Stimulated activated CD4-positive, alpha-beta T cell treated with anti-CD3 and anti-CD28 coated beads, TNF-alpha, amount 100 ng/mL, for 24 hours (primary cell): ENCODE results near the gene GPC6.

ENCODE experiments used
- DNase-seq, 3 experiments: peaks; one replicate each; pipeline ENCODE4 v3.0.0-alpha.2; 2020; ENCODE audit warnings: low read depth in 3 of 3

Gene GPC6

GRCh38 chr13:94112731-94113130 lies 886.1 kb downstream of the GPC6 start:
- DNase-seq, result no peak

GRCh38 chr13:94113245-94113644 lies 886.6 kb downstream of the GPC6 start:
- DNase-seq, result no peak

- no peak for DNase-seq
Measured at GRCh38 chr13:94114166-94114565, 887.6 kb downstream of the GPC6 start.

GRCh38 chr13:94115054-94115453 lies 888.4 kb downstream of the GPC6 start:
- no peak for DNase-seq

- no peak for DNase-seq
Measured at GRCh38 chr13:94119360-94119936, 892.8 kb downstream of the GPC6 start.

GRCh38 chr13:94120878-94121277 lies 894.3 kb downstream of the GPC6 start:
- DNase-seq, result no peak

GRCh38 chr13:94121686-94122085 lies 895.1 kb downstream of the GPC6 start:
- no peak for DNase-seq

- DNase-seq, result no peak
Measured at GRCh38 chr13:94122300-94122915, 895.8 kb downstream of the GPC6 start.

- DNase-seq, result no peak
Measured at GRCh38 chr13:94123557-94123956, 897.0 kb downstream of the GPC6 start.

GRCh38 chr13:94128430-94128829 lies 901.8 kb downstream of the GPC6 start:
- DNase-seq, result no peak

GRCh38 chr13:94129490-94129894 lies 902.9 kb downstream of the GPC6 start:
- DNase-seq, result no peak

GRCh38 chr13:94138831-94139230 lies 912.2 kb downstream of the GPC6 start:
- no peak for DNase-seq

GRCh38 chr13:94139393-94139995 lies 912.9 kb downstream of the GPC6 start:
- no peak for DNase-seq

GRCh38 chr13:94140027-94140426 lies 913.4 kb downstream of the GPC6 start:
- DNase-seq, result no peak

GRCh38 chr13:94140511-94140910 lies 913.9 kb downstream of the GPC6 start:
- no peak for DNase-seq

GRCh38 chr13:94143624-94144350 lies 917.2 kb downstream of the GPC6 start:
- DNase-seq, result no peak

- DNase-seq, result no peak
Measured at GRCh38 chr13:94145966-94146365, 919.4 kb downstream of the GPC6 start.

- DNase-seq, result no peak
Measured at GRCh38 chr13:94153586-94153985, 927.0 kb downstream of the GPC6 start.

- DNase-seq, result no peak
Measured at GRCh38 chr13:94154367-94154766, 927.8 kb downstream of the GPC6 start.

- DNase-seq, result no peak
Measured at GRCh38 chr13:94157705-94158218, 931.2 kb downstream of the GPC6 start.

- DNase-seq, result no peak
Measured at GRCh38 chr13:94160875-94161274, 934.3 kb downstream of the GPC6 start.

- DNase-seq, result no peak
Measured at GRCh38 chr13:94162289-94162688, 935.7 kb downstream of the GPC6 start.

- no peak for DNase-seq
Measured at GRCh38 chr13:94163535-94163934, 936.9 kb downstream of the GPC6 start.
